H4 (cell line): ENCODE data around the gene PHRF1. TPM values are rescaled to one million over a fixed set of nuclear protein-coding genes. Genes with fewer than 3 reads are reported as not detected.

Experiments used
- DNase-seq: peaks from one replicate; pipeline ENCODE4 v3.0.0-alpha.2; 2015; ENCODE audit warnings: low spot score
- total RNA-seq: library from RNA; depleted of rRNA; stranded (reverse); fragments of >200 nt; shearing (Covaris generic); gene quantifications from 2 replicates; pipeline ENCODE4 v1.2.3, GENCODE V29; 2014

The PHRF1 gene
- total RNA-seq, 1 experiment from 2014 or later, result 14.5 TPM

DNA sequence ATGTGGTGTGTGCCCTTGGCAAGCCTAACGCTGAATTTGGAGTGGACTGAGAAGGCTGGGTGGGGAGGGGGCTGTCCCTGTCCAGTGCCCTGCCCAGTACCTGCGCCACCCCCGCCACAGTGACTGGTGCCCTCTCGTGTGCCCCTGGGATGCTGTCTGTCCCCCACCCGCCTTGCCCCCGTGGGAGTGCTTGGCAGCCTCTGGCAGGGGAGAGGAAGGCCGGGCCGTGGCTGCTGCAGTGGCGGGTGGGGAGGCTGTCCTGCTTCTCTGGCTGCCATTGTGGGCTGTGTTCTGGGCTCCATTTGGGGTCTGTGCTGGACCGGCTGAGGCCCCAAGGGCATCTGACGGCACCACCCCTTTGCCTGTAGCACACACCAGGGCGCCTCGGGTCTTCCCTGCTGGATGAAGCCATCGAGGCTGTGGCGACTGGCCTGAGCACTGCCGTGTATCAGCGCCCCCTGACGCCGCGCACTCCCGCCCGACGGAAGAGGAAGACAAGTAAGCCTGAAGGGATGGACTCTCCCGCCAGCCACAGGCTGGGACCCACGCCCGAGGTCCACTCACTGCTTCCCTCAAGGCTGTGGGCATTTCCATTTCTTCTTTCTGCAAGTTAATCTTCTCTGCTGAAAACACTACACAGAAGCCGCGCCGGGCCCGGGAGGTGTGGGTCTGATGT, 21.9 kb downstream of the PHRF1 start:
- DNase-seq, result no peak

GRCh38 chr11:601573-602245, 25.4 kb downstream of the PHRF1 start:
- DNase-seq, result no peak

DNA sequence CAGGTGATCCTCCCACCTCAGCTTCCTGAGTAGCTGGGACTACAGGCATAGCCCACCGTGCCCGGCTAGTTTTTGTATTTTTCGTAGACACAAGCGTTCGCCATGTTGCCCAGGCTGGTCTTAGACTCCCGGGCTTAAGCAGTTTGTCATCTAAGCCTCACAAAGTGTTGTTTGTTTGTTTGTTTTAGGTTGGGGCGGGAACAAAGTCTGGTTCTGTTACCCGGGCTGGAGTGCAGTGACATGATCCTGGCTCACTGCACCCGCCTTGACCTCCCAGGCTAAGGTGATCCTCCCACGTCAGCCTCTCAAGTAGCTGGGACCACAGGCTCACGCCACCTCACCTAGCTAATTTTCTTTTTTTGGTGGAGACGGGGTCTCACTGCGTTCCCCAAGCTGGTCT, 26.9 kb downstream of the PHRF1 start:
- no peak for DNase-seq

- DNase-seq, result no peak
Measured at GRCh38 chr11:605286-606129, 29.2 kb downstream of the PHRF1 start.

GRCh38 chr11:606245-606644, 30.0 kb downstream of the PHRF1 start:
- peak; percentile 97 for DNase-seq

DNA sequence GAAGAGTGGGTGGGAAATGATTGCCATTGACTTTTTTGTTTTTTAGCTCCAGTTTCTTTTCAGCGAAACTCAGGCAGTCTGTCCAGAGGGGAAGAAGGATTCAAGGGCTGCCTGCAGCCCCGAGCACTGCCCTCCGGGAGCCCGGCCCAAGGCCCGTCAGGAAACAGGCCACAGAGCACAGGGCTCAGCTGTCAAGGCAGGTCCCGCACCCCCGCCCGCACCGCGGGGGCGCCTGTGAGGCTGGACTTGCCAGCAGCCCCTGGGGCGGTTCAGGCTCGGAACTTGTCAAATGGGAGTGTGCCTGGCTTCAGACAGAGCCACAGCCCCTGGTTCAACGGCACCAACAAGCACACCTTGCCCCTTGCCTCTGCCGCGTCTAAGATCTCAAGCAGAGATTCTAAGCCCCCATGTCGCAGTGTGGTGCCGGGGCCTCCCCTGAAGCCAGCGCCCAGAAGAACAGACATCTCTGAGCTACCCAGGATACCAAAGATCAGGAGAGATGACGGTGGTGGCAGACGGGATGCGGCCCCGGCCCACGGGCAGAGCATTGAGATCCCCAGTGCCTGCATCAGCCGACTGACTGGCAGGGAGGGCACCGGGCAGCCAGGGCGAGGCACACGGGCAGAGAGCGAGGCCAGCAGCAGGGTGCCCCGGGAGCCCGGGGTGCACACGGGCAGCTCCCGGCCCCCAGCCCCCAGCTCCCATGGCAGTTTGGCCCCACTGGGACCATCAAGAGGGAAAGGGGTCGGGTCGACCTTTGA, 30.9 kb downstream of the PHRF1 start:
- no peak for DNase-seq

- DNase-seq, result no peak
Measured at GRCh38 chr11:607971-608659, 31.8 kb downstream of the PHRF1 start.

DNA sequence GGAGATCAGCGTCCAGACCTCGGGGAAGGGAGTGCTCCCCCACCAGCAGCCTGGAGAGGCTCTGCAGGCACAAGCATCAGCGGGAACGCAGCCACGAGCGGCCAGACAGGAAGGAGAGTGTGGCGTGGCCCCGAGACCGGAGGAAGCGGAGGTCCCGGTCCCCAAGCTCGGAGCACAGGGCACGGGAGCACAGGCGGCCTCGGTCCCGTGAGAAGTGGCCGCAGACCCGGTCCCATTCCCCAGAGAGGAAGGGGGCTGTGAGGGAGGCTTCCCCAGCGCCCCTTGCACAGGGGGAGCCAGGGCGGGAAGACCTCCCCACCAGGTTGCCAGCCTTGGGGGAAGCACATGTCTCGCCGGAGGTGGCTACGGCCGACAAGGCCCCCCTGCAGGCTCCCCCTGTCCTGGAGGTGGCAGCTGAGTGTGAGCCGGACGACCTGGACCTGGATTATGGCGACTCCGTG, 32.6 kb downstream of the PHRF1 start:
- no peak for DNase-seq

DNA sequence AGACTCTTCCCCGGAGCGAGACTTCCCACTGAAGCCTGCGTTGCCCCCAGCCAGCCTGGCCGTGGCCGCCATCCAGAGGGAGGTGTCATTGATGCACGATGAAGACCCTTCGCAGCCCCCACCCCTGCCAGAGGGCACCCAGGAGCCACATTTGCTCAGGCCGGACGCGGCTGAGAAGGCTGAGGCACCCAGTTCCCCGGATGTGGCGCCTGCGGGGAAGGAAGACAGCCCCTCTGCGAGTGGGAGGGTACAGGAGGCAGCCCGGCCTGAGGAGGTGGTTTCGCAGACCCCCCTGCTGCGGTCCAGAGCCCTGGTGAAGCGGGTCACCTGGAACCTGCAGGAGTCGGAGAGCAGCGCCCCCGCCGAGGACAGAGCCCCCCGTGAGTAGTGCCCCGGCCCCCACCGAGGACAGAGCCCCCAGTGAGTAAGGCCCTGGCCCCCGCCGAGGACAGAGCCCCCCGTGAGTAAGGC, 33.1 kb downstream of the PHRF1 start:
- no peak for DNase-seq

GRCh38 chr11:610146-610801, 34.0 kb downstream of the PHRF1 start:
- no peak for DNase-seq

- DNase-seq, result no peak
Measured at GRCh38 chr11:611001-611996, 35.0 kb downstream of the PHRF1 start.

GRCh38 chr11:612201-612960, 36.1 kb downstream of the PHRF1 start:
- peak; percentile 43 for DNase-seq

DNA sequence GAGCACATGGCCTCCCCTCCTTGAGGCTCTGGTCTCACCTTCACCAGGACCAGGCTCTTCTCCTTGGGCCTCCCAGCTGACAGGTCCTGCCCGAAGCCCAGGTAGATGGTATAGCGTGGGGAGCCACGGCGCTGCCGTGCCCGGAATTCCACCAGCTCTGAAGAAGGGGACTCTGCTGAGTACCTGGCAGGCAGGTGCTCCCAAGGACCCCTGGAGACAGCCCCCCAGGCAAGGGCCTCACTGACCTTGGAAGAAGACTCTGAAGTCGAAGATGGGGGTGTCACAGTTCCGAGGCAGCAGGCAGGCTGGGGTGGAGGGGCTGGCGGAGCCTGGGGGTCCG, 36.7 kb downstream of the PHRF1 start:
- no peak for DNase-seq

GRCh38 chr11:613369-613968, 37.2 kb downstream of the PHRF1 start:
- DNase-seq, result no peak

- DNase-seq, result no peak
Measured at GRCh38 chr11:614021-614622, 37.9 kb downstream of the PHRF1 start.

- DNase-seq, result no peak
Measured at GRCh38 chr11:614623-615503, 38.6 kb downstream of the PHRF1 start.
